Osteocyte (in vitro differentiated cells): Measurements from ENCODE around the gene SLC24A1. TPM values are rescaled to one million over a fixed set of nuclear protein-coding genes. Genes with fewer than 3 reads are reported as not detected.
"Not testable (repeated sequence)": the region's sequence is repeated elsewhere in the genome, so short reads cannot be mapped to it uniquely, and the experiment has no call there.

Source experiments
- DNase-seq: peaks from one replicate; pipeline ENCODE4 v3.0.0; 2021; ENCODE audit warnings: mixed read lengths; ENCODE audit not compliant: unreplicated experiment; ENCODE audit errors: extremely low spot score
- H3K27ac Mint-ChIP-seq: one replicate; pipeline ENCODE4 v1.8.0; 2021; ENCODE audit warnings: mild to moderate bottlenecking, mixed read lengths; ENCODE audit not compliant: unreplicated experiment
- H3K27me3 Mint-ChIP-seq: one replicate; pipeline ENCODE4 v1.8.0; 2021; ENCODE audit warnings: mixed read lengths; ENCODE audit not compliant: unreplicated experiment
- H3K36me3 Mint-ChIP-seq: one replicate; pipeline ENCODE4 v1.8.0; 2021; ENCODE audit warnings: mixed read lengths; ENCODE audit not compliant: unreplicated experiment
- H3K4me1 Mint-ChIP-seq: one replicate; pipeline ENCODE4 v1.8.0; 2021; ENCODE audit warnings: mixed read lengths; ENCODE audit not compliant: unreplicated experiment
- H3K4me3 Mint-ChIP-seq: one replicate; pipeline ENCODE4 v1.8.0; 2021; ENCODE audit warnings: mild to moderate bottlenecking, moderate library complexity, mixed read lengths; ENCODE audit not compliant: unreplicated experiment
- H3K9me3 Mint-ChIP-seq: one replicate; pipeline ENCODE4 v1.8.0; 2021; ENCODE audit warnings: mixed read lengths; ENCODE audit not compliant: unreplicated experiment
- total RNA-seq: library from RNA; stranded (reverse); gene quantifications from 2 replicates; pipeline ENCODE4 v1.2.1, GENCODE V29; 2021
- TF ChIP-seq, protein P1 (sequence below): fragments of 200-600 bp; sonication (generic); IDR thresholded peaks from 2 replicates; pipeline ENCODE4 v1.5.0; 2021; ENCODE audit warnings: antibody characterized with exemption, mild to moderate bottlenecking, moderate library complexity

SLC24A1 gene
- total RNA-seq, 1 donor from 2014 or later: 14.8 TPM

DNA sequence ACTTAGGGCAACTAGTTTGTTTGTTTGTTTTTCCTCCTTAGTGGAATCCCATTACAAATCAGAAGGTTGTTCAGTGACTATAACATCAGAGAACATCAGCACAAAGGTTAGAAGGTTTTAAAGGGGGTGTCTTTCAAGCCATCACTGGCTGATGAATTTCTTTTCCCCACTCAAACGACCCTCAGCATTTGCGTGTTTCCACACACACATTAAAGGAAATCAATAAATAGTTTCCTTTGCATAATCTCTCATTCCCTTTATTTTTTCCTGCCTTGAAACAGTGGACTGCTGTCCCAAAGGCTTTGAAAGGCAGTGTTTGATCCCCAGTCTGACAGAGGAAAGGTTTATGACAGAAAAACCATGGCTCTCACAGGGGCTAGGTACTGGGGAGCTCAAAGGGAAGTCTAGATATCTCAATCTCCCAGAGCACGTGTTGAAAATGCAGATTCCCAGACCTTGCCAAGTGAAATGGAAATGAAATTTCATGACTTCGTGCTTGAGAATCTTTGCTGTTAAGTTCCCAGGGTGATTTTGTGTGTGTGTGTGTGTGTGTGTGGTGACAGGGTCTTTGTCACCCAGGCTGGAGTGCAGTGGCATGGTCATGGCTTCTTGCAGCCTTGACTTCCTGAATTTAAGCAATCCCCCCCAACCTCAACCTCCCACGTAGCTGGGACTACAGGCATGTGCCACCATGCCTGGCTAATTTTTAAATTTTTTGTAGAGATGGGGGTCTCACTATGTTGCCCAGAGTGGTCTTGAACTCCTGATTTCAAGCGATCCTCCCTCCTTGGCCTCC is 8.6 kb upstream of the SLC24A1 start:
- Mint-ChIP-seq H3K4me1 (peaks cover 22% of the 10 kb centered on the region), H3K4me3 (no peak overlapping the region), H3K27ac (no peak overlapping the region), H3K36me3 (peaks cover 2% of the 10 kb centered on the region), H3K9me3 (no peaks in the 10 kb centered on the region), H3K27me3 (no peaks in the 10 kb centered on the region)
- TF ChIP-seq, protein P1, sequence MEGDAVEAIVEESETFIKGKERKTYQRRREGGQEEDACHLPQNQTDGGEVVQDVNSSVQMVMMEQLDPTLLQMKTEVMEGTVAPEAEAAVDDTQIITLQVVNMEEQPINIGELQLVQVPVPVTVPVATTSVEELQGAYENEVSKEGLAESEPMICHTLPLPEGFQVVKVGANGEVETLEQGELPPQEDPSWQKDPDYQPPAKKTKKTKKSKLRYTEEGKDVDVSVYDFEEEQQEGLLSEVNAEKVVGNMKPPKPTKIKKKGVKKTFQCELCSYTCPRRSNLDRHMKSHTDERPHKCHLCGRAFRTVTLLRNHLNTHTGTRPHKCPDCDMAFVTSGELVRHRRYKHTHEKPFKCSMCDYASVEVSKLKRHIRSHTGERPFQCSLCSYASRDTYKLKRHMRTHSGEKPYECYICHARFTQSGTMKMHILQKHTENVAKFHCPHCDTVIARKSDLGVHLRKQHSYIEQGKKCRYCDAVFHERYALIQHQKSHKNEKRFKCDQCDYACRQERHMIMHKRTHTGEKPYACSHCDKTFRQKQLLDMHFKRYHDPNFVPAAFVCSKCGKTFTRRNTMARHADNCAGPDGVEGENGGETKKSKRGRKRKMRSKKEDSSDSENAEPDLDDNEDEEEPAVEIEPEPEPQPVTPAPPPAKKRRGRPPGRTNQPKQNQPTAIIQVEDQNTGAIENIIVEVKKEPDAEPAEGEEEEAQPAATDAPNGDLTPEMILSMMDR: no peak
- DNase-seq: no peak

DNA sequence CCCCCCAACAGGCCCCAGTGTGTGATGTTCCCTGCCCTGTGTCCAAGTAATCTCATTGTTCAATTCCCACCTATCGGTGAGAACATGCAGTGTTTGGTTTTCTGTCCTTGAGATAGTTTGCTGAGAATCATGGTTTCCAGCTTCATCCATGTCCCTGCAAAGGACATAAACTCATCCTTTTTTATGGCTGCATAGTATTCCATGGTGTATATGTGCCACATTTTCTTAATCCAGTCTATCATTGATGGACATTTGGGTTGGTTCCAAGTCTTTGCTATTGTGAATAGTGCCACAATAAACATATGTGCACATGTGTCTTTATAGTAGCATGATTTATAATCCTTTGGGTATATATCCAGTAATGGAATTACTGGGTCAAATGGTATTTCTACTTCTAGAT is 5.9 kb upstream of the SLC24A1 start:
- not testable (repeated sequence) for H3K9me3 Mint-ChIP-seq, H3K4me3 Mint-ChIP-seq, H3K27ac Mint-ChIP-seq, H3K36me3 Mint-ChIP-seq, H3K27me3 Mint-ChIP-seq, DNase-seq
- peaks cover 12% of the 10 kb centered on the region for H3K4me1 Mint-ChIP-seq

DNA sequence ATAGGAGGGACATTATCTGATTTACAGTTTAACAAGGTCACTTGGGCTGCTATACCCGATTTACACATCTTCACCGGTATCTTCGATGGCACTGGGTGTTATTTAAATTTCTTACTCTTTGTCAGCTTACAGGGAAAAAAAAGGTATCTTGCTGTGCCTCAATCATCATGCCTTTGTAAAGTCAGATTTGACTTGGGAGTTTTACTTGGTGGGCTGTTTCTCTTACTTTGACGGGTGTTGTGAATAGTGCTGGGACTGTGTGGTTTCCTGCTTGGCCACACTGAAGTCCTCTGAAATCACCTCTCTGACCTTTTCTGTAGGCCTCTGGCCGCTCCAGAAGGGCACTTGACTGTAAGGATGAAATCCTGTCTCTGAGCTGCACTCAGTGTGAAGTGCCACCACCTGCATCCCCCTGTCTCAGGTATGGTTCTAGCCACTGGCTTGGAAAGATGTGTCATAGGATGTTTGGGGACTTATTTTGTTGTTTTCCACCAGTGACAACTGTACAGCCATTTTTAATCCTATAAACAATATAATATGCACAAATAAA is 3.1 kb upstream of the SLC24A1 start:
- no peak overlapping the region for H3K4me3 Mint-ChIP-seq
- H3K4me1 Mint-ChIP-seq: no peaks in the 10 kb centered on the region
- TF ChIP-seq, protein P1: no peak
- no peak overlapping the region for H3K27ac Mint-ChIP-seq
- H3K27me3 Mint-ChIP-seq: no peaks in the 10 kb centered on the region
- peaks cover 6% of the 10 kb centered on the region for H3K36me3 Mint-ChIP-seq
- DNase-seq: no peak
- H3K9me3 Mint-ChIP-seq: no peaks in the 10 kb centered on the region

DNA sequence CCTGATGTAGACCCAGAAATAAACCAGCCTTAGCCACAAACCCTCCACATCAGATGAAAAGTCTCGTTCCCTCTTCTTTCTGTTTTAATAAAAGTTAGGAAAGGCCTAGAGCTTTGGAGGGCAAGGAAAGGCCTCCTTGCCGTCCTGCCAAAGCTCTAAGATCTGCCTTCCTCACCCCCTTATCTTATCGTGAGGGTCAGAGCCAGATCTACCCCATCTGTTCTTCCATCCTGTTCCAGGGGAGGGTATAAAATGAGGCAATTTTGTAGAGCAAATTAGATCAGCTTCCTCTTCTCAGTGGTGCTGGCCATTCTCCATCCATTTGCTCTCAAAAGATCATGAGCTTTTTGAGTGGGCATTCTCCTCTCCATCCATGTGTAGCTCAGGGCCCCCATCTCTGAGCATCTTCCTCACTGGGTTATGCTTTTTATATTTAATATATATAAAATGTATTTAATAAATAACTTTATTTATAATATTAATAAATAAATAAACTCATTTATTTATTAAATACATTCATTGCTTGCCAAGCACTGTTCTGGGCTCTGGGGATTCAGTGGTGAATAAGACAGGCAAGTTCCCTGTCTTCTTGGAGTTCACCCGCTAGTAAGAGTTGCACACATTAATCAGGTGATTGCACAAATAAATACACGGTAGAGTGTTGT is 2.0 kb upstream of the SLC24A1 start:
- DNase-seq: no peak
- Mint-ChIP-seq H3K4me1 (no peaks in the 10 kb centered on the region), H3K9me3 (no peaks in the 10 kb centered on the region), H3K4me3 (no peak overlapping the region), H3K27me3 (no peaks in the 10 kb centered on the region), H3K36me3 (peaks cover 13% of the 10 kb centered on the region), H3K27ac (no peak overlapping the region)
- TF ChIP-seq, protein P1: no peak

DNA sequence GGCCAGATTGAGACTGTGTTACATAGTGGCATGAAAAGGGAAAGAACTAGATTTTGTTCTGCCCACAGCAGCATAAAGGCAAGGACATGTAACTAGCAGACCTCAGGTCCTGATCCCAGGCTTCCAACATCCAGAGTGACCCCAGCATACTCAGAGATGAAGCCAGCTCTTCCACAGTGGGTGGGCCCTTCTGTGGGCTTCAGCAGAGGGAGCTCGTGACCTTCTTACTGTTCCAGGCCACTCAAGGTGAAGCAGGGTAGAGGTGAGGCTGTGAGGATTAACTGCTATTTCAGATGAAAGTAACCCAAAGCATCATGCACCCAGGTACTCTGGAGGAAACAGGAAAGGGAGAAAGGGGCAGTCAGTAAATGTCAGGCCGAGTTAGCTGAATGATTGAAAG is 905 bp upstream of the SLC24A1 start:
- TF ChIP-seq, protein P1: no peak

More for the DNA sequence above, 905 bp upstream of the SLC24A1 start:
- no peak overlapping the region for H3K4me3 Mint-ChIP-seq
- H3K9me3 Mint-ChIP-seq: no peaks in the 10 kb centered on the region
- peaks cover 19% of the 10 kb centered on the region for H3K36me3 Mint-ChIP-seq
- no peaks in the 10 kb centered on the region for H3K27me3 Mint-ChIP-seq
- no peak overlapping the region for H3K27ac Mint-ChIP-seq
- no peaks in the 10 kb centered on the region for H3K4me1 Mint-ChIP-seq
- DNase-seq: no peak
